K562 (cell line): ENCODE results near the gene TMCO1. TPM values are rescaled to one million over a fixed set of nuclear protein-coding genes. Genes with fewer than 3 reads are reported as not detected.

Source experiments
- CEBPG ChIP-seq, 3 experiments: fragments of 200-800 bp in 1 of 3; sonication (Bioruptor generic) in 1 of 3; sonication (generic) in 1 of 3; formaldehyde crosslinking in 1 of 3; IDR thresholded peaks in 2 of 3; conservative IDR thresholded peaks in 1 of 3; 2 replicates each; pipeline versions ENCODE4 v1.6.1 to v1.8.0; 2016 to 2022; ENCODE audit warnings: missing compliant biosample characterization in 2 of 3, missing genetic modification characterization in 2 of 3, mild to moderate bottlenecking in 1 of 3, missing genetic modification reagents in 1 of 3
- DMBX1 ChIP-seq: fragments of 250-450 bp; sonication (Bioruptor Pico); IDR thresholded peaks from 2 replicates; pipeline ENCODE4 v1.8.0; 2022; ENCODE audit warnings: inconsistent platforms, mild to moderate bottlenecking, moderate library complexity, borderline replicate concordance
- OTX1 ChIP-seq: fragments of 450-650 bp; formaldehyde crosslinking; IDR thresholded peaks from 2 replicates; pipeline ENCODE4 v1.4.0; 2022; ENCODE audit warnings: mild to moderate bottlenecking
- PRPF4 ChIP-seq: fragments of 200-400 bp; formaldehyde crosslinking; IDR thresholded peaks from one replicate; pipeline ENCODE4 v1.6.1; 2017; ENCODE audit warnings: low read length, low read depth, mild to moderate bottlenecking; ENCODE audit not compliant: insufficient read depth, poor library complexity, severe bottlenecking
- RBBP5 ChIP-seq: fragments of 200-600 bp; sonication (generic); IDR thresholded peaks from 2 replicates; pipeline ENCODE4 v1.6.1; 2012; ENCODE audit warnings: borderline replicate concordance, mild to moderate bottlenecking, low read length, control low read depth, inconsistent platforms; ENCODE audit not compliant: insufficient read depth, poor library complexity, severe bottlenecking
- ZSCAN29 ChIP-seq: fragments of 450-650 bp; IDR thresholded peaks from 2 replicates; pipeline ENCODE4 v1.6.1; 2017
- polyA plus RNA-seq, 8 experiments: library from polyadenylated mRNA; depleted of rRNA in 4 of 8; stranded (reverse) in 5 of 8; unstranded in 3 of 8; fragments of >200 nt; fragmentation: Nextera tagmentation in 2 of 8; fragmentation: Illumina TruSeq in 1 of 8; extraction: Ambion mirVana in 2 of 8; extraction: Trizol in 1 of 8; gene quantifications; 2 replicates each; pipeline versions ENCODE4 v1.2.1 to v1.2.3, GENCODE V29; 2011 to 2014; ENCODE audit warnings: inconsistent platforms in 1 of 8, missing spikeins in 1 of 8
- total RNA-seq, 7 experiments: library from RNA; depleted of rRNA in 6 of 7; stranded (reverse); fragments of >200 nt in 6 of 7; fragmentation: Illumina TruSeq in 2 of 7; extraction: Trizol in 2 of 7; gene quantifications; 2 replicates each; pipeline versions ENCODE4 v1.2.1 to v1.2.3, GENCODE V29; 2011 to 2021; ENCODE audit warnings: low replicate concordance in 1 of 7
- TF ChIP-seq, protein P1 (sequence below): fragments of 450-650 bp; IDR thresholded peaks from 2 replicates; pipeline ENCODE4 v1.6.1; 2016; ENCODE audit warnings: mild to moderate bottlenecking, moderate library complexity
- TF ChIP-seq, protein P2 (sequence below): fragments of 250-450 bp; sonication (Bioruptor Pico); IDR thresholded peaks from 2 replicates; pipeline ENCODE4 v1.8.0; 2021; ENCODE audit warnings: mild to moderate bottlenecking, moderate library complexity
- TF ChIP-seq, protein P3 (sequence below): fragments of 450-650 bp; formaldehyde crosslinking; IDR thresholded peaks from 2 replicates; pipeline ENCODE4 v1.4.0; 2022; ENCODE audit warnings: missing genetic modification characterization

The TMCO1 gene
- total and polyA plus RNA-seq, 9 of the 15 experiments (the other 6 are each of a cell fraction or from before 2014, with no cell fraction given), result 69.3 to 561 (median 175) TPM

DNA sequence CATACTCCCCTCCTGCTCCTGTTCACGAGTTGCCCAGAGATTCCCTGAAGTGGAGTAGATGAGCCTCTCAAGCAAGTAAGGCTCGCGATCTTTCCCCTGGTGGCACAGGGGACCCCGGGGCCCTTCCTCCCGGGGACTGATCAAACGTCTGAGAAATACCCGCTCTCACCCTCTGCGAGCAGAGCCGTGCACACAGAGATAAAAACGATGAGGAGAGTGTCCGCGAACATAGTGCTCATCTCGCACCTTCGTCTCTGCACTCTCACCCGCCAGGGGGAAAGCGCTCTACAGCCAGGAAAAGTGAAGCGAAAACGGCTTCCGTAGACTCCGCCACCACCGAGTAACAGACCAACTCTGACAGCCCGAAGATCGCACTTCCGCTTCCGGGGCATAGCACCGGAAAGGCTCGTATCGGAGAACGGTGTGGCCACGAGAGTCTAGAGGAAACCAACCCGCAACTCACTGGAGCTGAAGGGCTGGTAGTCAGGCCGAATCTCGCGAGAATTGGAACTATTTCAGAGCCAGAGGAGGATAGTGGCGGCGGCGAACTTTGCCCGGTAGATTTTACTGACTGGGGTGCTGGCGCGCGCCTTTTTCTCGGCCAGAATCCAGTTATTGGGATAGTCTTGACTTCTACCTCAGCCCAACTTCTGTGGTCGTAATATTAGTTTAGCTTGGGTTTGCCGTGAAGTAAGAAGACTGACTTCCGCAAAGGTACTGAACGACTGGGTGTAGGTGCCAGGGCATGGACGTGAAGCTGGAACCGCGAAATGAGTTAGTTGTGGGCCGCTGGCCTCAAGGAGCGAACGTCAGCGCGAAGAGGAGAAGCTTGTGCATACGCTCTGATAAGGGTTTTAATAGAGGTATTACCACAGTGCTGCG, at the start of gene TMCO1 (continued):
- TF ChIP-seq, protein P1, sequence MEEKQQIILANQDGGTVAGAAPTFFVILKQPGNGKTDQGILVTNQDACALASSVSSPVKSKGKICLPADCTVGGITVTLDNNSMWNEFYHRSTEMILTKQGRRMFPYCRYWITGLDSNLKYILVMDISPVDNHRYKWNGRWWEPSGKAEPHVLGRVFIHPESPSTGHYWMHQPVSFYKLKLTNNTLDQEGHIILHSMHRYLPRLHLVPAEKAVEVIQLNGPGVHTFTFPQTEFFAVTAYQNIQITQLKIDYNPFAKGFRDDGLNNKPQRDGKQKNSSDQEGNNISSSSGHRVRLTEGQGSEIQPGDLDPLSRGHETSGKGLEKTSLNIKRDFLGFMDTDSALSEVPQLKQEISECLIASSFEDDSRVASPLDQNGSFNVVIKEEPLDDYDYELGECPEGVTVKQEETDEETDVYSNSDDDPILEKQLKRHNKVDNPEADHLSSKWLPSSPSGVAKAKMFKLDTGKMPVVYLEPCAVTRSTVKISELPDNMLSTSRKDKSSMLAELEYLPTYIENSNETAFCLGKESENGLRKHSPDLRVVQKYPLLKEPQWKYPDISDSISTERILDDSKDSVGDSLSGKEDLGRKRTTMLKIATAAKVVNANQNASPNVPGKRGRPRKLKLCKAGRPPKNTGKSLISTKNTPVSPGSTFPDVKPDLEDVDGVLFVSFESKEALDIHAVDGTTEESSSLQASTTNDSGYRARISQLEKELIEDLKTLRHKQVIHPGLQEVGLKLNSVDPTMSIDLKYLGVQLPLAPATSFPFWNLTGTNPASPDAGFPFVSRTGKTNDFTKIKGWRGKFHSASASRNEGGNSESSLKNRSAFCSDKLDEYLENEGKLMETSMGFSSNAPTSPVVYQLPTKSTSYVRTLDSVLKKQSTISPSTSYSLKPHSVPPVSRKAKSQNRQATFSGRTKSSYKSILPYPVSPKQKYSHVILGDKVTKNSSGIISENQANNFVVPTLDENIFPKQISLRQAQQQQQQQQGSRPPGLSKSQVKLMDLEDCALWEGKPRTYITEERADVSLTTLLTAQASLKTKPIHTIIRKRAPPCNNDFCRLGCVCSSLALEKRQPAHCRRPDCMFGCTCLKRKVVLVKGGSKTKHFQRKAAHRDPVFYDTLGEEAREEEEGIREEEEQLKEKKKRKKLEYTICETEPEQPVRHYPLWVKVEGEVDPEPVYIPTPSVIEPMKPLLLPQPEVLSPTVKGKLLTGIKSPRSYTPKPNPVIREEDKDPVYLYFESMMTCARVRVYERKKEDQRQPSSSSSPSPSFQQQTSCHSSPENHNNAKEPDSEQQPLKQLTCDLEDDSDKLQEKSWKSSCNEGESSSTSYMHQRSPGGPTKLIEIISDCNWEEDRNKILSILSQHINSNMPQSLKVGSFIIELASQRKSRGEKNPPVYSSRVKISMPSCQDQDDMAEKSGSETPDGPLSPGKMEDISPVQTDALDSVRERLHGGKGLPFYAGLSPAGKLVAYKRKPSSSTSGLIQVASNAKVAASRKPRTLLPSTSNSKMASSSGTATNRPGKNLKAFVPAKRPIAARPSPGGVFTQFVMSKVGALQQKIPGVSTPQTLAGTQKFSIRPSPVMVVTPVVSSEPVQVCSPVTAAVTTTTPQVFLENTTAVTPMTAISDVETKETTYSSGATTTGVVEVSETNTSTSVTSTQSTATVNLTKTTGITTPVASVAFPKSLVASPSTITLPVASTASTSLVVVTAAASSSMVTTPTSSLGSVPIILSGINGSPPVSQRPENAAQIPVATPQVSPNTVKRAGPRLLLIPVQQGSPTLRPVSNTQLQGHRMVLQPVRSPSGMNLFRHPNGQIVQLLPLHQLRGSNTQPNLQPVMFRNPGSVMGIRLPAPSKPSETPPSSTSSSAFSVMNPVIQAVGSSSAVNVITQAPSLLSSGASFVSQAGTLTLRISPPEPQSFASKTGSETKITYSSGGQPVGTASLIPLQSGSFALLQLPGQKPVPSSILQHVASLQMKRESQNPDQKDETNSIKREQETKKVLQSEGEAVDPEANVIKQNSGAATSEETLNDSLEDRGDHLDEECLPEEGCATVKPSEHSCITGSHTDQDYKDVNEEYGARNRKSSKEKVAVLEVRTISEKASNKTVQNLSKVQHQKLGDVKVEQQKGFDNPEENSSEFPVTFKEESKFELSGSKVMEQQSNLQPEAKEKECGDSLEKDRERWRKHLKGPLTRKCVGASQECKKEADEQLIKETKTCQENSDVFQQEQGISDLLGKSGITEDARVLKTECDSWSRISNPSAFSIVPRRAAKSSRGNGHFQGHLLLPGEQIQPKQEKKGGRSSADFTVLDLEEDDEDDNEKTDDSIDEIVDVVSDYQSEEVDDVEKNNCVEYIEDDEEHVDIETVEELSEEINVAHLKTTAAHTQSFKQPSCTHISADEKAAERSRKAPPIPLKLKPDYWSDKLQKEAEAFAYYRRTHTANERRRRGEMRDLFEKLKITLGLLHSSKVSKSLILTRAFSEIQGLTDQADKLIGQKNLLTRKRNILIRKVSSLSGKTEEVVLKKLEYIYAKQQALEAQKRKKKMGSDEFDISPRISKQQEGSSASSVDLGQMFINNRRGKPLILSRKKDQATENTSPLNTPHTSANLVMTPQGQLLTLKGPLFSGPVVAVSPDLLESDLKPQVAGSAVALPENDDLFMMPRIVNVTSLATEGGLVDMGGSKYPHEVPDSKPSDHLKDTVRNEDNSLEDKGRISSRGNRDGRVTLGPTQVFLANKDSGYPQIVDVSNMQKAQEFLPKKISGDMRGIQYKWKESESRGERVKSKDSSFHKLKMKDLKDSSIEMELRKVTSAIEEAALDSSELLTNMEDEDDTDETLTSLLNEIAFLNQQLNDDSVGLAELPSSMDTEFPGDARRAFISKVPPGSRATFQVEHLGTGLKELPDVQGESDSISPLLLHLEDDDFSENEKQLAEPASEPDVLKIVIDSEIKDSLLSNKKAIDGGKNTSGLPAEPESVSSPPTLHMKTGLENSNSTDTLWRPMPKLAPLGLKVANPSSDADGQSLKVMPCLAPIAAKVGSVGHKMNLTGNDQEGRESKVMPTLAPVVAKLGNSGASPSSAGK, result peak; percentile 43; the same call in 1 of the 2 replicates
- TF ChIP-seq ZSCAN29, result peak; percentile 32; the same call in 1 of the 2 replicates
- TF ChIP-seq CEBPG (CRISPR knock-in tag; IDR thresholded peaks at IDR 0.05), result no peak
- no peak for TF ChIP-seq CEBPG (tag; conservative IDR thresholded peaks at IDR 0.05 in 1 of 2, IDR thresholded peaks at IDR 0.05 in 1 of 2)
- TF ChIP-seq, protein P2, sequence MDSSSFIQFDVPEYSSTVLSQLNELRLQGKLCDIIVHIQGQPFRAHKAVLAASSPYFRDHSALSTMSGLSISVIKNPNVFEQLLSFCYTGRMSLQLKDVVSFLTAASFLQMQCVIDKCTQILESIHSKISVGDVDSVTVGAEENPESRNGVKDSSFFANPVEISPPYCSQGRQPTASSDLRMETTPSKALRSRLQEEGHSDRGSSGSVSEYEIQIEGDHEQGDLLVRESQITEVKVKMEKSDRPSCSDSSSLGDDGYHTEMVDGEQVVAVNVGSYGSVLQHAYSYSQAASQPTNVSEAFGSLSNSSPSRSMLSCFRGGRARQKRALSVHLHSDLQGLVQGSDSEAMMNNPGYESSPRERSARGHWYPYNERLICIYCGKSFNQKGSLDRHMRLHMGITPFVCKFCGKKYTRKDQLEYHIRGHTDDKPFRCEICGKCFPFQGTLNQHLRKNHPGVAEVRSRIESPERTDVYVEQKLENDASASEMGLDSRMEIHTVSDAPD (CRISPR knock-in tag), result no peak
- peak; percentile 97 for TF ChIP-seq RBBP5
- TF ChIP-seq PRPF4, result no peak
- TF ChIP-seq, protein P3, sequence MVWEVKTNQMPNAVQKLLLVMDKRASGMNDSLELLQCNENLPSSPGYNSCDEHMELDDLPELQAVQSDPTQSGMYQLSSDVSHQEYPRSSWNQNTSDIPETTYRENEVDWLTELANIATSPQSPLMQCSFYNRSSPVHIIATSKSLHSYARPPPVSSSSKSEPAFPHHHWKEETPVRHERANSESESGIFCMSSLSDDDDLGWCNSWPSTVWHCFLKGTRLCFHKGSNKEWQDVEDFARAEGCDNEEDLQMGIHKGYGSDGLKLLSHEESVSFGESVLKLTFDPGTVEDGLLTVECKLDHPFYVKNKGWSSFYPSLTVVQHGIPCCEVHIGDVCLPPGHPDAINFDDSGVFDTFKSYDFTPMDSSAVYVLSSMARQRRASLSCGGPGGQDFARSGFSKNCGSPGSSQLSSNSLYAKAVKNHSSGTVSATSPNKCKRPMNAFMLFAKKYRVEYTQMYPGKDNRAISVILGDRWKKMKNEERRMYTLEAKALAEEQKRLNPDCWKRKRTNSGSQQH (CRISPR knock-in tag), result no peak
- TF ChIP-seq DMBX1 (CRISPR knock-in tag), result 0 out of 2 replicates have a peak, but pooled peaks have one; percentile 32
- TF ChIP-seq OTX1, result no peak
